Small intestine (tissue), 7 donors: Measurements from ENCODE around the gene GMPR. TPM values are rescaled to one million over a fixed set of nuclear protein-coding genes. Genes with fewer than 3 reads are reported as not detected.
"Not testable (repeated sequence)": the region's sequence is repeated elsewhere in the genome, so short reads cannot be mapped to it uniquely, and the experiment has no call there.

Experiments used
- DNase-seq, 2 donors: peaks; one replicate each; pipeline versions ENCODE4 v3.0.0 to v3.0.0-alpha.2; 2013
- FAIRE-seq: peaks from 2 replicates; lab custom pipeline; 2012; peaks lifted over from hg19 to GRCh38; lab: Jason Lieb, UNC
- H3K27ac ChIP-seq, 3 donors: one replicate each; pipeline ENCODE4 v1.5.1; 2013; ENCODE audit warnings: low read length in 2 of 3, mild to moderate bottlenecking in 2 of 3, control low read depth in 1 of 3, inconsistent platforms in 1 of 3, low read depth in 1 of 3, moderate library complexity in 1 of 3
- H3K27me3 ChIP-seq, 3 donors: one replicate each; pipeline ENCODE4 v1.6.1; 2013; ENCODE audit warnings: low read length in 3 of 3, inconsistent platforms in 1 of 3; ENCODE audit not compliant: control insufficient read depth in 3 of 3, insufficient read depth in 3 of 3
- H3K36me3 ChIP-seq, 3 donors: one replicate each; pipeline ENCODE4 v1.6.1; 2013; ENCODE audit warnings: low read length in 3 of 3, inconsistent platforms in 1 of 3, low read depth in 1 of 3, mild to moderate bottlenecking in 1 of 3, moderate library complexity in 1 of 3; ENCODE audit not compliant: control insufficient read depth in 3 of 3, insufficient read depth in 2 of 3
- H3K4me1 ChIP-seq, 3 donors: one replicate each; pipeline ENCODE4 v1.6.1; 2013; ENCODE audit warnings: low read length in 2 of 3, inconsistent platforms in 1 of 3, low read depth in 1 of 3, mild to moderate bottlenecking in 1 of 3, moderate library complexity in 1 of 3; ENCODE audit not compliant: control insufficient read depth in 3 of 3, insufficient read depth in 2 of 3
- H3K4me3 ChIP-seq, 3 donors: one replicate each; pipeline ENCODE4 v1.5.1; 2013; ENCODE audit warnings: low read length in 3 of 3, control low read depth in 1 of 3, inconsistent platforms in 1 of 3, low read depth in 1 of 3, mild to moderate bottlenecking in 1 of 3, moderate library complexity in 1 of 3
- H3K9me3 ChIP-seq, 2 donors: one replicate each; pipeline ENCODE4 v1.6.1; 2013; ENCODE audit warnings: low read depth in 1 of 2, low read length in 1 of 2; ENCODE audit not compliant: control insufficient read depth in 2 of 2, insufficient read depth in 1 of 2
- WGBS, 3 donors: extraction: QIAGEN DNeasy Blood & Tissue Kit; methylation state at CpG; one replicate each; pipeline ENCODE4 v1.1.7; 2013; 5-methylcytosine and 5-hydroxymethylcytosine counted together
- polyA plus RNA-seq, 4 donors: library from polyadenylated mRNA; stranded (reverse) in 3 of 4; unstranded in 1 of 4; fragments of 200-250 nt in 3 of 4; fragments of 120-200 nt in 1 of 4; gene quantifications; one replicate each; pipeline versions ENCODE4 v1.2.1 to v1.2.3, GENCODE V29; 2013
- donor health status: healthy with polysubstance abuse.
- donor health status: control.
- donor health status: control.
- donor health status: Bipolar disorder and iron deficiency.
- donor health status: healthy.

GMPR gene
- polyA plus RNA-seq, 4 donors = 1.5 to 14.1 (median 7.7) TPM

- DNase-seq (no peak), FAIRE-seq (no peak)
- 79 to 86% (median 82%) methylated on average over 6 of the region's 6 CpGs for WGBS, 3 donors
- no peak overlapping the region for H3K4me3 ChIP-seq
- H3K36me3 ChIP-seq = no peaks in the 10 kb centered on the region
- no peaks in the 10 kb centered on the region for H3K27me3 ChIP-seq
- H3K27ac ChIP-seq = no peak overlapping the region
- no peaks in the 10 kb centered on the region for H3K9me3 ChIP-seq
- no peaks in the 10 kb centered on the region for H3K4me1 ChIP-seq
Observed at GRCh38 chr6:16258709-16259075, 20.3 kb downstream of the GMPR start.

- WGBS, 3 donors = 84 to 94% (median 89%) methylated on average over 2 of the region's 3 CpGs
- not testable (repeated sequence) for H3K4me3 ChIP-seq, H3K36me3 ChIP-seq, H3K27ac ChIP-seq, H3K4me1 ChIP-seq, H3K9me3 ChIP-seq, DNase-seq, H3K27me3 ChIP-seq, FAIRE-seq
Observed at GRCh38 chr6:16259604-16260003, 21.2 kb downstream of the GMPR start.

- not testable (repeated sequence) for H3K27ac ChIP-seq, H3K4me3 ChIP-seq, DNase-seq, H3K9me3 ChIP-seq, H3K36me3 ChIP-seq, H3K4me1 ChIP-seq, H3K27me3 ChIP-seq, FAIRE-seq
- 77 to 84% (median 80%) methylated on average over 6 to 8 of the region's 9 CpGs for WGBS, 3 donors
Observed at GRCh38 chr6:16260602-16261001, 22.2 kb downstream of the GMPR start.

GRCh38 chr6:16262773-16263172 is 24.4 kb downstream of the GMPR start:
- not testable (repeated sequence) for H3K9me3 ChIP-seq, DNase-seq, H3K27ac ChIP-seq, H3K36me3 ChIP-seq, H3K27me3 ChIP-seq, FAIRE-seq, H3K4me1 ChIP-seq, H3K4me3 ChIP-seq
- 85 to 93% (median 89%) methylated on average over 10 to 12 of the region's 12 CpGs for WGBS, 3 donors

GRCh38 chr6:16263464-16264099 is 25.2 kb downstream of the GMPR start:
- H3K9me3 ChIP-seq, H3K36me3 ChIP-seq, H3K4me1 ChIP-seq, FAIRE-seq, DNase-seq, H3K4me3 ChIP-seq, H3K27ac ChIP-seq, H3K27me3 ChIP-seq: not testable (repeated sequence)
- 49 to 75% (median 64%) methylated on average over 13 of the region's 13 CpGs for WGBS, 3 donors

GRCh38 chr6:16264785-16265184 is 26.4 kb downstream of the GMPR start:
- no peaks in the 10 kb centered on the region for H3K36me3 ChIP-seq
- 88 to 95% (median 89%) methylated on average over 1 to 2 of the region's 2 CpGs for WGBS, 3 donors
- no peaks in the 10 kb centered on the region for H3K9me3 ChIP-seq
- FAIRE-seq (no peak), DNase-seq (no peak)
- H3K27ac ChIP-seq = no peak overlapping the region
- H3K4me3 ChIP-seq = no peak overlapping the region
- H3K4me1 ChIP-seq = no peaks in the 10 kb centered on the region
- H3K27me3 ChIP-seq = peaks cover 0 to 2% (median 0%) of the 10 kb centered on the region in 3 donors

GRCh38 chr6:16265351-16266341 is 27.3 kb downstream of the GMPR start:
- WGBS, 3 donors = 92 to 96% (median 95%) methylated on average over 31 of the region's 31 CpGs
- no peaks in the 10 kb centered on the region for H3K9me3 ChIP-seq
- no peak overlapping the region for H3K4me3 ChIP-seq
- no peaks in the 10 kb centered on the region for H3K36me3 ChIP-seq
- no peak overlapping the region for H3K27ac ChIP-seq
- DNase-seq (no peak), FAIRE-seq (no peak)
- peaks cover 0 to 2% (median 0%) of the 10 kb centered on the region in 3 donors for H3K27me3 ChIP-seq
- H3K4me1 ChIP-seq = no peaks in the 10 kb centered on the region

GRCh38 chr6:16267428-16268263 is 29.3 kb downstream of the GMPR start:
- H3K9me3 ChIP-seq = no peaks in the 10 kb centered on the region
- no peaks in the 10 kb centered on the region for H3K36me3 ChIP-seq
- WGBS, 3 donors = 92 to 94% (median 94%) methylated on average over 23 of the region's 23 CpGs
- FAIRE-seq (no peak), DNase-seq (no peak)
- no peak overlapping the region for H3K4me3 ChIP-seq
- H3K27me3 ChIP-seq = peaks cover 0 to 2% (median 0%) of the 10 kb centered on the region in 3 donors
- H3K4me1 ChIP-seq = no peaks in the 10 kb centered on the region
- no peak overlapping the region for H3K27ac ChIP-seq
